RPMI8226 (cell line): ENCODE results near the gene FRG2B.
"Not testable (repeated sequence)": the region's sequence is repeated elsewhere in the genome, so short reads cannot be mapped to it uniquely, and the experiment has no call there.

Experiments
- DNase-seq: peaks from one replicate; pipeline ENCODE4 v3.0.0-alpha.2; 2015

FRG2B gene

GRCh38 chr10:133626695-133627094, at the start of gene FRG2B:
FRG2B (minus strand) TSS chr10:133626795; CDS start chr10:133626742, 53 bp downstream.
- DNase-seq = not testable (repeated sequence)

GRCh38 chr10:133667446-133667845, 40.9 kb upstream of the FRG2B start:
- DNase-seq = not testable (repeated sequence)

- DNase-seq = not testable (repeated sequence)
Measured at GRCh38 chr10:133663544-133664160, 37.1 kb upstream of the FRG2B start.

- DNase-seq = not testable (repeated sequence)
Measured at GRCh38 chr10:133661122-133661521, 34.5 kb upstream of the FRG2B start.

GRCh38 chr10:133660516-133660915, 33.9 kb upstream of the FRG2B start:
- not testable (repeated sequence) for DNase-seq

GRCh38 chr10:133657276-133657675, 30.7 kb upstream of the FRG2B start:
- not testable (repeated sequence) for DNase-seq

GRCh38 chr10:133648872-133649455, 22.4 kb upstream of the FRG2B start:
- not testable (repeated sequence) for DNase-seq

- not testable (repeated sequence) for DNase-seq
Measured at GRCh38 chr10:133647075-133647748, 20.6 kb upstream of the FRG2B start.

GRCh38 chr10:133637846-133638235, 11.2 kb upstream of the FRG2B start:
- not testable (repeated sequence) for DNase-seq

- not testable (repeated sequence) for DNase-seq
Measured at GRCh38 chr10:133637202-133637845, 10.7 kb upstream of the FRG2B start.

- DNase-seq = not testable (repeated sequence)
Measured at GRCh38 chr10:133630723-133631249, 4.2 kb upstream of the FRG2B start.

GRCh38 chr10:133622544-133622943, 4.1 kb downstream of the FRG2B start:
- DNase-seq = not testable (repeated sequence)

- DNase-seq = peak; percentile 42
Measured at GRCh38 chr10:133618851-133619250, 7.7 kb downstream of the FRG2B start.

- DNase-seq = no peak
Measured at GRCh38 chr10:133617196-133617595, 9.4 kb downstream of the FRG2B start.

- no peak for DNase-seq
Measured at GRCh38 chr10:133616371-133617130, 10.0 kb downstream of the FRG2B start.

- DNase-seq = peak; percentile 66
Measured at GRCh38 chr10:133614830-133615580, 11.6 kb downstream of the FRG2B start.

- no peak for DNase-seq
Measured at GRCh38 chr10:133613699-133614098, 12.9 kb downstream of the FRG2B start.

GRCh38 chr10:133611079-133611478, 15.5 kb downstream of the FRG2B start:
- DNase-seq = no peak

- DNase-seq = peak; percentile 2
Measured at GRCh38 chr10:133608855-133609254, 17.7 kb downstream of the FRG2B start.

- not testable (repeated sequence) for DNase-seq
Measured at GRCh38 chr10:133603434-133603833, 23.2 kb downstream of the FRG2B start.

GRCh38 chr10:133600657-133601056, 25.9 kb downstream of the FRG2B start:
- DNase-seq = no peak

- not testable (repeated sequence) for DNase-seq
Measured at GRCh38 chr10:133599869-133600268, 26.7 kb downstream of the FRG2B start.
